ENCODE measurements around the gene RPGRIP1.
"Not testable (repeated sequence)": the region's sequence is repeated elsewhere in the genome, so short reads cannot be mapped to it uniquely, and the experiment has no call there.

Gene RPGRIP1

GRCh38 chr14:21299562-21300130 lies 19.8 kb downstream of the RPGRIP1 start:
- no peak for FAIRE-seq
- no peak for DNase-seq (ENCODE audit: low spot score)

DNA sequence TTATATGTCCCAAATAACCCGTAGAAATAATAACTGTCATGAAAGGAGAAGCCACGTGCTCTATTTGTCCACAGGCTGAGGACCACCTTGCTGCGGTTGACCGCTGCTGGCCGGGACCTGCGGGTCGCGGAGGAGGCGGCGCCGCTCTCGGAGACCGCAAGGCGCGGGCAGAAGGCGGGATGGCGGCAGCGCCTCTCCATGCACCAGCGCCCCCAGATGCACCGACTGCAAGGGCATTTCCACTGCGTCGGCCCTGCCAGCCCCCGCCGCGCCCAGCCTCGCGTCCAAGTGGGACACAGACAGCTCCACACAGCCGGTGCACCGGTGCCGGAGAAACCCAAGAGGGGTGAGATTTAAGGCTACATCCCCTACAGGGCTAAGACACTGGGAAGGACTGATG lies 21.0 kb downstream of the RPGRIP1 start:
- DNase-seq (ENCODE audit: low spot score), result no peak
- FAIRE-seq, result no peak

DNA sequence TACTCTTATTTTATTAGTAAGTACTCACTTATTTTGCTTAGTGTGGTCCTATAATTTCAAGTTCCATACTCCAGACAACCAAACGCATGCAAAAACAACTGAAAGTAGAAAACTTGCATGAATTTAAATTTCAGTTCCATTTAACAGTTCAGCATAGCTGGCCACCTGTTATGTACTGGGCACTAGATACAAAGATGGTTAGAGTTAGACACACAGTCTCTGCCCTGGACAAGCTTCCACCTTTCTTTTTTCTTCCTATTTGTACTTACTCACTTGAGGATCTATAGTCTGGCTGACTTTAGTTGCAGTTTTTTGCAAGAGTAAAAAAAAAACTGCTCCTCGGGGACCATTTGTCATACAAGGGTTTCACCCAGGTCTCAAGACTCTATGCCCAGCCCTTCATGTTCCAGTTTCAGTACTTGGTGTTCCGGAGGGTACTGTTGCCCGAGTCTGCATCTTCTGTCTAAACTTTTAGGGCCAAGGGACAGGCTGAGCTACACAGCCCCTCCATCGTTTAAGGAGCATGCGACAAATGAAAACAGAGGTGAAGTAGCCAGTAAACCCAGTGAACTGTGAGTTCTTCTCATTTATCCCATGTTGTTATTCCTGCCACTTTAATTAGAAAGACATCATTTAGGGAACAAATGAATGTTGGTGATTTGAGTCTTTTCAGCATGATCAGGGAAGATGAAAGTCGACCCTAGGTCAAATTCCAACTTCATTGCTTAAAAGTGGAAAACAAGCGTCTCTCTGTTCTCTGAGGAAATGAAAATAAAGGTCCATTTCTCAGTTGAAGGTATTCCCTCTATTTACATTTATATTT lies 22.3 kb downstream of the RPGRIP1 start:
- no peak for FAIRE-seq

GRCh38 chr14:21302836-21303140 lies 22.9 kb downstream of the RPGRIP1 start:
- not testable (repeated sequence) for FAIRE-seq; DNase-seq (ENCODE audit: low spot score)

More for the DNA sequence above, 22.3 kb downstream of the RPGRIP1 start:
- DNase-seq (ENCODE audit: low spot score), result no peak

DNA sequence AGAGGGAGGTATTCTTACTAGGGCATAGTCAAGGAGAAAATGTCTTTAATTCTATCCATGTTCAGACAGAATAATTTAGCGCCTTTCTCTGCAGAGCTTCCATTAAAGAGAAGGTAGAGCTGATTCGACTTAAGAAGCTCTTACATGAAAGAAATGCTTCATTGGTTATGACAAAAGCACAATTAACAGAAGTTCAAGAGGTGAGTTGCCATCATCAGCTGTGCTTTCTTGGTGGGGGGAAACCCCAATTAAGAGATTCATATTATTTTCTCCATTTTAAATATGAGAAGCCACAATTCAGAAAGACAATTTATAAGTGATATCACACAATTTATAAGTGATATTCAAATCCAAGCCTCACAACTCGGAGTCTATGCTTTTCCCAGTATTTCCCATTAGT lies 27.8 kb downstream of the RPGRIP1 start:
- no peak for DNase-seq (ENCODE audit: low spot score)
- no peak for FAIRE-seq

DNA sequence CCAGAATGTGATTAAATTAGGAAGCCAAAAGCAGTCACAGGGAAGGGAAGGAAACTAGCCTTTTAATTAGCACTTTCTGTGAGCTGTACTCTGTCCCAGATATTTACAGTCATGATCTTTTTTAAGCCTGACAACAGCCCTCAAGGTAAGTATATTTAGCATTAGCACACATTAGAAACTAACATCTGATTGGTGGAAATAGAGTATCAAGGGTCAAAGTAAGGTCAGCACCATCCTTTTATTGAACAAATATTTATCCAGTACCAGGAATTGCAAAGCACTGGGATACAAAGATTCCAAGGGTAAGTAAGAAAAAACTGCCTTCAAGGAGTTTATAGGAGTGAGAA lies 28.2 kb downstream of the RPGRIP1 start:
- no peak for FAIRE-seq
- DNase-seq (ENCODE audit: low spot score), result no peak

DNA sequence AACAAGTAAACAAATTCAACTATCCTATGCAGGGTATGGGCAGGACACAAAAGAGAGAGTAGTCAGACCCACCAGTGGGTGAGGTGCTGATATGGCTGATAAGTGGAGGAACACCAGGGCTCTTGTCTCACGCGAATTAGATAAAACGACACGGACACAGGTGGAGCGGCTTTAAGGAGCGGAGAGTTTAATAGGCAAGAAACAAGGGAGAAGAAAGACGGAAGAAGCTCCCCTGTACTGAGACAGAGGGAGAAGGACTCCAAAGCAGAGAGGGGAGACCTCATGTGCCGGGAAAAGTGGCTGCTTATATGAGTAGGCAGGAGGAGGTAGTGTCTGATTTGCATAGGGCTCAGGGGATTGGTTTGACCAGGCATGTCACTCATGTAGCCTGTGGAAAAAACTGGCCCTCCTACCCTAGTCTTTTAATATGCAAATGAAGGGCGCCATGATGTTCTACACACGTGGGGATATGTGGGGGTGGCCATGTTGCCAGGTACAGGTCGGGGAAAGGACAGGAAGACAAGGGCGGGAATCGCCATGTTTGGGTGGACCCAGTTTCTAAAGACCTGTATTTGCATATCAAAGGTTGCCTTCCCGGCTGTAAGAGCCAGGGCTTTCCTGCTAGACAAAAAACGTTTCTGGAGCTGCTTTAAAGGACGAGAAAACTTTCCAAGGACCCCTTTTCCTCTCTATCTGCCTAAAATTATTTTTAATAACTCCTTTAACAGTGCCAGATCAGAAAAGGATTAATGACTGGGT lies 28.8 kb downstream of the RPGRIP1 start:
- no peak for FAIRE-seq
- no peak for DNase-seq (ENCODE audit: low spot score)

DNA sequence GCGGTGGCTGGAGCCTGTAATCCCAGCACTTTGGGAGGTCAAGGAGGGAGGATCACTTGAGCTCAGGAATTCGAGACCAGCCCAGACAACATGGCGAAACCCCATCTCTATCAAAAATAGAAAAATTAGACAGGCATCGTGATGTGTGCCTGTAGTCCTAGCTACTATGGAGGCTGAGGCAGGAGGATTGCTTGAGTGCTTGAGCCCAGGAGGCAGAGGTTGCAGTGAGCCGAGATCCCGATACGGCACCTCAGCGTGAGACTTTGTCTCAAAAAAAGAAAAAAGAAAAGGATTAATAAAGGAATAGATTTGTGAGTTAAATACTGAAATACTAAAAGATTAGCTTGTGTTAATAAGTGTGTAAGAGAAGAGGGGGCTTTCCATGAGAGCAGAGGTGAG lies 29.4 kb downstream of the RPGRIP1 start:
- DNase-seq (ENCODE audit: low spot score) (no peak), FAIRE-seq (no peak)

GRCh38 chr14:21309956-21310355 lies 30.1 kb downstream of the RPGRIP1 start:
- DNase-seq (ENCODE audit: low spot score), result no peak
- no peak for FAIRE-seq

DNA sequence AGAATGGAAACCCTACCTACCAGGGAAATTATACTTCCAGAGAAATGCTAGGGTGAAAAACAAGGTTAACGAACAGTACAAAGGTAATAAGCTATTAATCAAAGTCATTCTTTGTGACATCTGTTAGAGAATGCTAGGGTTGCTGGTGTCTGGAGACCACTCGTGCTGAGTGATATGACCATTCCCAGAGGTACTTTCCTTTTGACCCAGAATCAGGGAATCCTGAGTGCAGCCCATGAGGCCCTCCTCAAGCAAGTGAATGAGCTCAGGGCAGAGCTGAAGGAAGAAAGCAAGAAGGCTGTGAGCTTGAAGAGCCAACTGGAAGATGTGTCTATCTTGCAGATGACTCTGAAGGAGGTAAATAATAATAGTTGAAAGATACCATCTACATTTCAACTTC lies 31.7 kb downstream of the RPGRIP1 start:
- DNase-seq (ENCODE audit: low spot score) (no peak), FAIRE-seq (no peak)

DNA sequence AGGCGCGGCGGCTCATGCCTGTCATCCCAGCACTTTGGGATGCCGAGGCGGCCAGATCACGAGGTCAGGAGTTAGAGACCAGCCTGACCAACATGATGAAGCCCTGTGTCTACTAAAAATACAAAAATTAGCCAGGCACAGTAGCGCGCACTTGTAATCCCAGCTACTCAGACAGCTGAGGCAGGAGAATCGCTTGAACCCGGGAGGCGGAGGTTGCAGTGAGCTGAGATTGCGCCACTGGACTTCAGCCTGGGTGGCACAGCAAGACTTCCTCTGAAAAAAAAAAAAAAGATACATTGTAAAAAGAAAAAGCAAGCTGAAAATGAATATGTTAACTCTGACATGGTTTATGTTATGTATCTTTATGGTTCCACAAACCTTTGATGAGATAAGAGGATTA lies 33.6 kb downstream of the RPGRIP1 start:
- DNase-seq (ENCODE audit: low spot score) (no peak), FAIRE-seq (no peak)

- no peak for DNase-seq (ENCODE audit: low spot score)
- FAIRE-seq, result no peak
Measured at GRCh38 chr14:21317398-21317797, 37.5 kb downstream of the RPGRIP1 start.

DNA sequence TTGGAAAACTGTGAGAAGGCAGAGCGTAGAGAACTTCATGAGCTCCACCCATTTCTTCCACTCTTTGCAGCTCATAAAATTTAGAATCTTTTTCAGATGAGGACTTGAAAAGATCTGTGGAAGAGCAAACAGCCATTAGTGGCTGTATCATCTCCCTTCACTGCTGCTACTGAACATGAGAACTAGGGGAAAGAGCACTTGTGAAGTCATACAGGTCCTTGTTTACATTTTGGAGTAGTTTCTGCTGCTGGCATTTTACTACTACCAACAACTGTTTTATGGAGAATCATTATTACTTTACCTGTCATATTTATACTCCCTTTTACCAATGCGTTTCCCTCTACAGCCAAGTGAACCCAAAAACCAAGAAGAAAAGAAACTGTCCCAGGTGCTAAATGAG lies 41.0 kb downstream of the RPGRIP1 start:
- DNase-seq (ENCODE audit: low spot score) (no peak), FAIRE-seq (no peak)

DNA sequence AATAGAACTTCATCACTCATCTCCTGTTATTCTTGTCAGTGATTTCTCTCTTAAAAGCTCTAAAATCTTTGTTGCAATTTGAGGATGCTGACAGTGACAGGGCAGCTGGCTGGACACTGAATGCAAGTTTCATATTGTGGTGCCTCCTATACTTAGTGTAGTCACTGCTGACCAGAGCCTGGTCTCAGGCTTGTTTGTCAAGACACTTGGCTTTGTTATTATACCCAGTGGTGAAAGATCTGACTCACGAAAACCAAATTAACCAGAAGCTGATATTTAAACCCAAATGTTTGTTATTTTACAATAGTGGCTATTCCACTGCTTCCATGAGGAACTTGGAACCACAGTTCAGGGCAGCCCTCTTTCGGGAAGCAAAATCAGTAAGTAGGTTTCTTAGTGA lies 42.8 kb downstream of the RPGRIP1 start:
- DNase-seq (ENCODE audit: low spot score), result no peak
- FAIRE-seq, result no peak

GRCh38 chr14:21326972-21327371 lies 47.1 kb downstream of the RPGRIP1 start:
- DNase-seq (ENCODE audit: low spot score) (no peak), FAIRE-seq (no peak)
